GM18507 (cell line): ENCODE data around the gene TLE5.
A peak's percentile ranks its signal among the peaks of the same experiment; 100 is the strongest.
"Not testable (repeated sequence)": the region's sequence is repeated elsewhere in the genome, so short reads cannot be mapped to it uniquely, and the experiment has no call there.

Source experiments
- DNase-seq: peaks from one replicate; pipeline ENCODE4 v3.0.0; 2011; ENCODE audit warnings: low read depth; ENCODE audit not compliant: insufficient read length; ENCODE audit errors: extremely low spot score
- FAIRE-seq: peaks from 2 replicates; lab custom pipeline; 2011; peaks lifted over from hg19 to GRCh38; lab: Jason Lieb, UNC

Gene TLE5

DNA sequence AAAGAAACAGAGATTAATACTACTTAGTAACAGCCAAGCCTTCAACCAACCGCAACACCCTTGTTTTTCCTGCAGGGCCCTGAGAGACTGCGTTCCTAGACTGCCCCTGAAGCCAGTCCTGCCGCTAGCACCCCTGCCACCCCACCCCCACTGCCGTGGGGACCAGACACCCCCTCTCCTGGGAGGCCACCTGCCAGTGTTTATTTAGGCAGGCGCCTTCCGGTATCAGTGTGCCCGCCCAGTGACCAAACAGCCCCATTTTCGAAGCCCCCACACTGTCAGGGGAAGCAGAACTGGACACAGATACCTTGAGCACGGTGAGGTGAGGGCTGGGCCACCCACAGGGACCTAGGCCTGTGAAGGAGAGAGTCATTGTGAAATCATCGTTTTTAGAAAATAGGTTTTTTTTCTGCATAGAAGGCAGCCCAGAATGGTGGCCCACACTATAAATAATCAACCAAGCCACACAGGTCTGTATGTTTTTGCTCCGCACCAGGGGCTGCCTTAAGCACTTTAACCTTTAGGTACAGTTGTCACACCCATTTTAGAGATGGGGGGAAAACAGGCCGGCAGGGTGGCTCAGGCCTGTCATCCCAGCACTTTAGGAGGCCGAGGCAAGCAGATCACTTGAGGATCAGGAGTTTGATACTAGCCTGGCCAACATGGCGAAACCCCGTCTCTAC lies 3.5 kb upstream of the TLE5 start:
- FAIRE-seq: peak; percentile 96
- DNase-seq: no peak

DNA sequence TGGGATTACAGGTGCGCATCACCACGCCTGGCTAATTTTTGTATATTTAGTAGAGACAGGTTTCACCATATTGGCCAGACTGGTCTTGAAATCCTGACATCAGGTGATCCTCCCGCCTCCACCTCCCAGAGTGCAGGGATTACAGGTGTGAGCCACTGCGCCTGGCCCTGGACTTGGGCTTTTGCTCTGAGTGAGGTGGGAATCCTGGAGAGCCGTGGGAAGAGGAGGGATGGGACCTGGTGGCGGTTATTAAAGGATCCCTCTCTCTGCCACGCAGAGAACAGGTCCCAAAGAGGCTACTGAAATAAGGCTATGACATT lies 1.7 kb upstream of the TLE5 start:
- DNase-seq (no peak), FAIRE-seq (no peak)

DNA sequence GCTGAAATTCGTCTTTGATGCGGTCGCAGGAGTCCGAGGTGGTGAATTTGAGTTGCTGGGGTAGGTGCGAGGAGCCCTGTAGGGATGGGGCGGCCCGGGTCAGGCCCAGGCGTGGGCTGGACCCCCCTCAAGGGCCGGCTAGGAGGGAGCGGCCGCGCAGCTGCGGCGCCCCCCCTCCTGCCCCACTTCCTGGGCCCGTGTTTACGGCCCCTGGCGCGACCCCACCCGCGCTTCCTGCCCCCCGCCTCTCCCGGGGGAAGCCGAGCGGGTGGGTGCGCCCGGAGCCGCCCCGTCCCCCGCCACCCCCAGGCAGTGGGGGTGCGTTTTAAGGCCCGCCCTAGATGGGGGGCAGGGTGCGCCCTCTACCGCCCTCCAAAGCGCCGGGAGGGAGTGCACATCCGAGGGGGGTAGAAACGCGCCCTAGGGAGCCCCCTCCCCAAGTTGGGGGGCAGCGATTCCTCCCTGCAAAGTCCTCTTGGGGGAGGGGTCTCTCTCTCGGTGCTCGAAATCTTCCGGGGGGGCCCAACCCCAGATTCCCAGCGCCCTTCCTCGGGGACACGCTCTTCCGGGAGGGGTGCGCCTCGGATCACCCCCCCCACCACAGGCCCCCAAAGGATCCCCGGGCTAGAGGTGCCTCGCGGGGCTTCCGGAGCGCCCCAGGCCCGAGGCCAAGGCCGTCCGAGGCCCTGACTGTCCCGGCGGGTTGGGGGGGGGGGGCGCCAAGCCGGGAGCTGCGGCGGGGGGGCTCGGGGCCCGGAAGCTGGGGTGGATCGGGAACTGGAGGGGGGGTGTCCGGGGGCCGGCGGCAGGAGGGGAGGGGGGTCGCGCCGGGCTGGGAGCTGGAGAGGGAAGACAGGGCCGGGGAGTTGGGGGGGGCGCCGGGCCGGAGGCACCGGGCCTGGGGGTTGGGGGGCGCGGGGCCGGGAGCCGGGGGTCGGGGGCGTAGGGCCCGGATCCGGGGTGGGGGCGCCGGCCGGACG lies 823 bp downstream of the TLE5 start:
- peak; percentile 39 for FAIRE-seq
- DNase-seq: no peak

DNA sequence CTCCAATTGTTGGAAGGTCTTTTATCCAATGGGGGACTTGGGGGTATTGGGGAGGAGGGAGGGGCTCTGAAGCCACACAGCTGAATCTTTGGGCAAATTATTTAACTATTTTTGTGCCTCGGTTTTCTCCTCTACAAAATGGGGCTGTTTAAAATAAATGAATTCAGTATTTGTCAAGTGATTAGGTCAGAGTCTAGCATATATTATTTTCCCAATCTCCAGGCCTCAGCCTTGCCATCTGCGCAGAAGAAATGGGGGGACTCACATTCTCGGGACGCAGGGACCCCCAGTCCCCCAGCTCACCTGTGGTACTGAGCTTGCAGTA lies 1.5 kb downstream of the TLE5 start:
- FAIRE-seq: peak; percentile 60
- DNase-seq: no peak

DNA sequence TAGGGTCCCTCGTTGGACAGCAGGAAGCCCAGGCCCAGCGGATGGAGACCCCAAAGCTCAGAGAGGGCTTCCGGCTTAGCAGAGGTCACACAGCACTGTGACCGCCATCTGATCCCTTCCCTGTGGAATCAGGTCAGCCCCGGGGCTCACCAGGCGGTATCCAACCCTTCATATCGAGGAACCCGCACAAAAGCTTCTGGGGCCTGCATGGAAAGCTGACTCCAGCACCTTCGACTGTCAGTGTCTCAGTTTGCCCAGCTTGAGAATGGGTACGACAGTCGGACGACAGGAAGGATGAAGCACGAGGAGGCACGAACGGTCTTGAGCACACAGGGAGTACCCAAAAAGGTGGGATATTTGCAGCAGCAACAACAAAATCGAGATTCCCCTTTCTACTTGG lies 2.6 kb downstream of the TLE5 start:
- no peak for FAIRE-seq
- no peak for DNase-seq

DNA sequence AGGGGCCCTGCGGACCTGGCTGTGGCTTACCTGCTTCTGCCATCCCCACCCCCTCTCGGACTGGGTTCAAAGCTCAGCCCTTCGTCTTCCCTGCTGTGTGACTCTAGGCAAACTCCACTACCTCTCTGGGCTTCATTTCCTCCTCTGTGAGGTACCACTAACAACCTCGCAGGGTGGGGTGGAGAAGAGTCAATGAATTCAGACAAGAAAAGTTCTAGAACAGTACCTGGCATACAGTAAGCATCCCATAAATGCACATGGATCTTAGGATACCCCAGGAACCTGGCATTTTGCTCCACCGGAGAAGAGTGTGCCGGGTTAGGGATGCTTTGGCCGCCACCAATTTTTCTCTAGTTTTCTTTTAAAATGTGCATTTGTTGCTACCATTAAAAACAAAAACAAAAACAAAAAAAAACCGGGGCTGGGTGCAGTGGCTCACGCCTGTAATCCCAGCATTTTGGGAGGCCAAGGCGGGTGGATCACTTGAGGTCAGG lies 3.4 kb downstream of the TLE5 start:
- DNase-seq: no peak

DNA sequence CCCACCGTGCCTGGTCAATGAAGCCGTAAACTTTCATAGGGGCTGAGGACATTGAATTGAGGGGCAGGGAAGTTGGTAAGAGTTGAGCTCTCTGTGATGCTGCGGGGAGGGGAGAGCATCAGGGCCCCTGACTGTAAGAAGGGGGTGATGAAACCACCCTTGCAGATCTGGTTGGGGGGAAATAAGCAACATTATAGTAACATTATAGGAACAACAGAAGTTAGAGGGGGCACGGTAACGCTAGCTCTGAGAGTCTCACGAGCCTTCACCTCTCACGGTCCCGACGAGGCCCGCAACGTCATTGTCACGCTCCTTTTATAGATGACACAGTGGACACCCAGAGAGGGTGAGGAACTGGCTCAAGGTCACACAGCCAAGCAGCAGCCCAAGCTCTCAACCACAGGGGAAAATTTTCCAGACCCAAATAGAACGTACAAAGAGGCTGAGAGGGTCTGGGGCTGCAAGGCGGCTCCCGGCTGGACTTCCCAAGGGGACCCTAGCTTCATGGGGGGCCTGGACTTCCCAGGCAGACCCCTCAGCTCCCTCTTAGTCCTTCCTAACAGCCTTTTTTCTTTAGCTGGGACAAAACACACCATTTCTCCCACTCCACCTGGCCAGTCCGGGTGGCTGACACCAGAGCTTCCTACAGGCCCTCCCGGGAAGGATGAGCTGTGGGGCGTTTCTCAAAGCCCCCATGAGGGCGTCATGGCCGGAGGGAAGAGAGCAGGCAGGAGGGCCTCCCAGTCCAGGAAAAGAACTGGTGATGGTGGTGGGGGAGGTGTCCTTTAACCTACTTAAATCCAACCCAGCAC lies 4.1 kb downstream of the TLE5 start:
- FAIRE-seq: no peak

More for the DNA sequence above, 3.4 kb downstream of the TLE5 start:
- FAIRE-seq: no peak

DNA sequence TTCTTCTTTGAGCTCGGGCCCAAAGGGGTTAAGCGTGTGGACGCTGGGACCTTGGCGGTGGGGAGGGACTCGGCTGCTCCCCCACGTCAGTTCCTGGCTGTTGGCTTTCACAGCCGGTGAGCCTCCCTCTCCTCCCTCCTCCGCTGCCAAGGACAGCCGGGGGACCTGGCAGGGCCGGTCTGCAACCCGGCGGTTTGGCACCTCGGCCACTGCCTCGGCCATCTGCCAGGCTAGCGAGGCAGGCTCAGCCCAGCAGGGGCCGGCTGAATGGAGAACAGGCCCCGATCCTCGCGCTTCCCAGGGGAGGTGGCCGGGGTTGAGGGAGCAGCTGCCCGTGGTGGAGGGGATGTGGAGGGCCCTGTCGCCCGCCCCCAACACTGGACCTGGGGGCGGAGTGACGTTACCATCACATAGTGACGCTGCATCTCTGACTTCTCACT lies 5.0 kb downstream of the TLE5 start:
- FAIRE-seq: no peak
- no peak for DNase-seq

More for the DNA sequence above, 4.1 kb downstream of the TLE5 start:
- DNase-seq: no peak

DNA sequence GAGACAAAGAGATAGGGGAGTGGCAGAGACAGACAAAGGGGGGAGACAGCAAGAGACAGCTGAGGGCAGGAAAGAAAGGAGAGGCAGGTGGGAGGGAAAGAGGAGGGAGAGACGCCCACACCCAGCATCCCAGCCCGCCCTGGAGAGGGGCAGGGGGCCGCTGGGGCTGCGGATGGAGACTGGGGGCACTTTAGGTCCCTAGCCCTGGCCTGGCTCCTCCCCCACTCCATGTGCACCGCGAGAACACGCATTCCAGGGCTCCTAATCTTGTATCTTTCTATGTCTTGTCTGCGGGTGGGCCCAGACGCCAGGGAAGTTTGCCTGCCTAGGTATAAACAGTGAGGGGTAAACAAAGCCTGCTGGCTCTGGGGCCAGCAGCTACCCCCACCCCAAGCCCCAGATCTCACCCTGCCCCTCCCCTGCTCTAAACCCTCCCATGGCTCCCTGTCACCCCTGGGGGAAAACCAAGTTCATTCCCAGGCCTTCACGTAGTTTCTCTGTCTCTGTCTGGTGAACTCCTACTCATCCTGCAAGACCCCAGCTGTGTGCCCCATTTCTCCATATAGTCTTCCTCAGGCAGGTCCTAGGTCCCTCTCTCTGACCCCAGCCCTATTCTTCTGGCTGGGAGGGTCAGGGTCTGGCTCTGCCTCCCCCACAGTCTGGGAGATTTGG lies 5.7 kb downstream of the TLE5 start:
- DNase-seq (no peak), FAIRE-seq (no peak)

DNA sequence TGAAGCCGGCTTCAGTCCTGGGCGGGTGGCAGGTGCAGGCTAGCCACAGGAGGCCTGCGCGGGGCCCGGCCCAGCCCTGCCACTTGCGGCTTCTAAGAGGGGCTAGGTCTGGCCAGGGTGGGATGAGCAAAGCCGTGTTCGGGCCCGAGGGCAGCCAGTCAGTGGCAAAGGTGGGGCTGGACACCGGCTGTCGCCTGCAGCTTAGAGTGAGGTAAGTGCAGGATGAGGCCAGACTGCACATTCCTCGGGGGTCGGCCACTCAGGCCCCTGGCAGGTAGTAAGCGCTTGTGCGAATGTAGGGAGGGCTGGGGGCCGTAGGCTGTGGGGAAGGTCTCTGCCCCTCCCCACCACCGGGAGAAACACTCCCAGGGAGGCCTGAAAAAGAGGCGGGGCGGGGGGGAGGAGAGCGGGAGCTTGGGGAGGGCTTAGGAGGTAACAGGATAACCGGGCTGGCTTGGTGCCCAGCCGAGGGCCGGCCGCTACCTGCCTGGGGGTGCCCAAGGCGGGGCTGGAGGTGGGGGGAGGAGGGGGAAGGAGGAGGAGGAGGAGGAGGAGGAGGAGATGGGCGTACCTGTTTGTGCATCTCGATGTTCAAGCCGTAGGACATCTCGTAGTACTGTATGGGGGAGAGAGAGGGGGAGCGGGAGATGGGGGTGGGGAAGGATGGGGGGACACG lies 6.4 kb downstream of the TLE5 start:
- no peak for DNase-seq
- FAIRE-seq: no peak

DNA sequence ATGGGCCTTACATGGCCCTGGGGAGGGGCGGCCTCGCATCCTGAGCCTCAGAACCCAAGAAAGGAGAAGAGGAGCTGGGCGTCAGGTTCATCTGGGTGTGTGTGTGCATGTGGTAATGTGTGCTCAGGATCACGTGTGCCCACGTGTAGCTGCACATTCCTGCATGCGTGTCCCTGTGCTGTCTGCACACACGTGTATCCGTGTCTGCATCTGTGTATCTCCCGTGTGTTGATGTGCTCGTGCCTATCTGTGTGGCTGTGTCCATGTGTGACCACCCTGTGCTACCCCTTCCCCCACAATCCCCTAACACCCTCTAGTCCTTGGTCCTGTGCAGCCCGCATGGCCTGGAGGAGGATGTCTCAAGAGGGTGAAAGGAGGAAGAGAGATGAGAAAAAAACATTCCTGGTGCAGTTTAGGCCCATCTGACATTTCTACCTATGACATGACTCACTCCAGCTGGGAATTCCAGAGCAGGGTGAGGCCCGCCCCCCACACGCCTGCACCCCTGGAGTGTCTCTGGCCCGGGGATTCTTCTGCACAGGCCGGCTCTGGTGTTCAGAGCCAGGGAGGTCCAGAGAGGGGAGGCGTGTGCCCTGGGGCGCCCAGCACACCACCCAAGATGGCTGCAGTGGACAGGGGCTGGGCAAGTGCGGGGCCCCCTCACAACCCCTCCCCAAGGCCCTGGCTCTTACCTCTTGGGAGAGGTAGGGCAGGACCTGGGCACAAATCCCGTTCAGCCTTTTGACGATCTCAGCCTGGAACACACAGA lies 7.1 kb downstream of the TLE5 start:
- no peak for FAIRE-seq
- no peak for DNase-seq

DNA sequence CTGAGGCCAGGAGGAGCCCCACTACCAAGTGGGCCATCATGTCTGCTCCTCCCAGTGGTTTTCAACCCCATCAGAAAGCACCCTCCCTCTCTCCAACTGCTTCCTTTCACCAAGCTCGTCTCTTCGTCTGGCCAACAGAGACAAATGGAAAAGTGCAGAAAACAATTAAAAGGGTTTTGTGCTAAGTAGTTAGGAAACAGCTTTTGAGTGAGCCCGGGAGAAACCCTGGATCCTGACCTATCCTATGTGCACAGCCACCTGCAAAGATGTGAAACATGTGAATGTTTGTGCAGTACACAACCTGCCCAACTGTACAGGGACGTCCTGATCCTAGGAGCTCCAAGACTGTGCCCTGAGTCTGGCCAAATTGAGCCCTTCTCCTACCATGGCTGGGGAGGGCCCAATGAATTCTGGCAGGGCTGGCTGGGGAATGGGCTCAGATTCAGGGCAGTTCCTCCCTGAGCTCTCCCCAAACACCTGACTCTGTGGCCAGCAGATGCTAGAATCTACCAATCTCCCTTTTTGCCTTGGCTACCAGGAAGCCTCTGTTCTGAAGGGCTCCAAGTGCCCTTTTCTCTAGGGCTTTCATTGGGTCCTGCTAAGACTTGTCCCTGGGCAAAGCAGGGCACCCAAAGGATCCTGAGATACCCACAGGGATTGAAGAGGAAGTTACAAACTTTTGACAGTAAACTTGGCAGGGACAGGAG lies 7.9 kb downstream of the TLE5 start:
- no peak for FAIRE-seq
- no peak for DNase-seq

DNA sequence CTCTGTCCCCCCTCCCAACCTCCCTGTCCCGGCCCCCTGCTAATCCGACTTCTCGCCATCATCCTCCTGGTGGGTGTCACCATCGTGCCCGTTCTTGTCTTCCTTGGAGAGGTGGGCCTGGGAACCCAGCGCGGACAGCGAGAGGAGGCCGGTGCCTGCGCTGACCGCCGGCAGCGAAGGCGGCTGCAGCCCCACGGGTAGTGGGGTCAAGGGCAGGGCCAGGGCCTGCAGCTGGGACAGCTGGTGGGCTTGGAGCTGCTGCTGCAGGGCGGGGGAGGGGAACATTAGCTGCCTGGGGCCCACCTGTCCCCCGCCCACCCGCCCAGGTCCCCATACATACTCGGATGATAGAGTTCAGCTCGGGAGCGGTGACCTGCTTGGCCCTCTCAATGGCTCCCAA lies 8.5 kb downstream of the TLE5 start:
- DNase-seq (no peak), FAIRE-seq (no peak)

DNA sequence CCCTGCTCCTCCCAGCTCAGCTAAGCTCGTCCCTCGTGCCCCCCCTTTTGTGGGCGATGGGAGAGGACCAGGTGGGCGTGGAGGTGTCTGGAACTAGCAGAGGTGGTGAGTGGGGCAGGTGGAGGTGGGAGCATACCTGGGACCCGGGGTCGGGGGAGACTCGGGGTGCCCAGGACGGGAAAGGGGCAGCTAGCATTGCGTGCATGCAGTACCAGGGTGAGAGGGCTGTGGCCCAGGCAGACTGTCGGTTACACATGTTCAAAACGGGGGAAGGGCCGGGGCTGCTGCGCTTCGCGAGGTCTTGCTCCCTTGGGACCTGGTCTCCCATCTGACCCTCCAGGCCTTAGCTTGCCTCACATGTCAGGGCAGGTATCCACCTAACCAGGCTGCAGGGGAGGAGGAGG lies 9.1 kb downstream of the TLE5 start:
- FAIRE-seq: no peak
- no peak for DNase-seq

DNA sequence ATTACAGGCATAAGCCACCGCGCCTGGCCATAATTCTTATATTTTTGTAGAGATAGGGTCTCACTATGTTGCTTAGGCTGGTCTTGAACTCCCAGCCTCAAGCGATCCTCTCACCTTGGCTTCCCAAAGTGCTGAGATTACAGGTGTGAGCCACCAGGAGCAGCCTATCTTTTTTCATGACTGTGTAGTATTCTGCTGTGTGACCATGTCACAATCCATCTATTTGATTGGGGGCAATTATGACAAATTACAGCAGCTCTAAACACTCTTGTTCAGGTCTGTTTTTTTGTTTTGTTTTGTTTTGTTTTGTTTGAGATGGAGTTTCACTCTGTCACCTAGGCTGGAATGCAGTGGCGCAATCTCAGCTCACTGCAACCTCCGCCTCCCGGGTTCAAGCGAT lies 12.3 kb downstream of the TLE5 start:
- not testable (repeated sequence) for DNase-seq, FAIRE-seq

DNA sequence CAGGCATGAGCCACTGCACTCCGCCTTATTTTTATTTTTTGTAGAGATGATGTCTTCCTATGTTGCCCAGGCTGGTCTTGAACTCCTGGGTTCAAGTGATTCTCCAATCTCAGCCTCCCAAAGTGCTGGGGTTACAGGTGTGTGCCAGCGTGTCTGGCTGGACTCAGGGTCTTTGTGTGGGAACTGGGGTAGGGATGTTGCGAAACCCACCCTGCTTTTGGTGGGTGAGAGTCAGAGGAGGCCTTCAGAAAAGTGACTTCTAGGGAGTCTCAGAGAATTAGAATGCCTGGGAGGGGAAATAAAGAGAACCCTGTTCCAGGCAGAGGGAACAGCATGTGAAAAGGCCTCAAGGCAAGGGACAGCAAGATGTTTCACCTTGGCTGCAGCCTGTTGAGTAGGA lies 13.2 kb downstream of the TLE5 start:
- no peak for FAIRE-seq
- no peak for DNase-seq

DNA sequence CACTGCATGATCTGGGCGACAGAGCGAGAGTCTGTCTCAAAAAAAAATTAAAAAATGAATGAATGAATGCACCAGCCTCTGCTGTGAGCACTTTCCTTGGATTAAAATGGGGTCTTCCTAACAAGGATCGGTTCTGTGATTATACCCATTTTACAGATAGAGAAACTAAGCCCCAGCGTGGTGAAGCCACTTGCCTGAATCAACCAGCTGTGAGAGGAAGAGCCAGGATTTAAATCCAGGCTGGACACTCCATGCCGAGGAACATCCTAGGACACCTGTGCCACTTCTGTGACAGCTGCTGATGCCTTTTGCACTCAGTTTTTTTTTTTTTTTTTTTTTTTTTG lies 14.1 kb downstream of the TLE5 start:
- FAIRE-seq (no peak), DNase-seq (no peak)
